ENCODE measurements around the gene ADCK1.
"Not testable (repeated sequence)": the region's sequence is repeated elsewhere in the genome, so short reads cannot be mapped to it uniquely, and the experiment has no call there.

GRCh38 chr14:77799456-77799855 is 453 bp upstream of the ADCK1 start:
- TF ChIP-seq, protein P1, sequence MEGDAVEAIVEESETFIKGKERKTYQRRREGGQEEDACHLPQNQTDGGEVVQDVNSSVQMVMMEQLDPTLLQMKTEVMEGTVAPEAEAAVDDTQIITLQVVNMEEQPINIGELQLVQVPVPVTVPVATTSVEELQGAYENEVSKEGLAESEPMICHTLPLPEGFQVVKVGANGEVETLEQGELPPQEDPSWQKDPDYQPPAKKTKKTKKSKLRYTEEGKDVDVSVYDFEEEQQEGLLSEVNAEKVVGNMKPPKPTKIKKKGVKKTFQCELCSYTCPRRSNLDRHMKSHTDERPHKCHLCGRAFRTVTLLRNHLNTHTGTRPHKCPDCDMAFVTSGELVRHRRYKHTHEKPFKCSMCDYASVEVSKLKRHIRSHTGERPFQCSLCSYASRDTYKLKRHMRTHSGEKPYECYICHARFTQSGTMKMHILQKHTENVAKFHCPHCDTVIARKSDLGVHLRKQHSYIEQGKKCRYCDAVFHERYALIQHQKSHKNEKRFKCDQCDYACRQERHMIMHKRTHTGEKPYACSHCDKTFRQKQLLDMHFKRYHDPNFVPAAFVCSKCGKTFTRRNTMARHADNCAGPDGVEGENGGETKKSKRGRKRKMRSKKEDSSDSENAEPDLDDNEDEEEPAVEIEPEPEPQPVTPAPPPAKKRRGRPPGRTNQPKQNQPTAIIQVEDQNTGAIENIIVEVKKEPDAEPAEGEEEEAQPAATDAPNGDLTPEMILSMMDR (IDR thresholded peaks at IDR 0.05): not testable (repeated sequence)
- not testable (repeated sequence) for TF ChIP-seq POLR2AphosphoS5, POLR2A, EP300 (IDR thresholded peaks at IDR 0.05)
